Right renal pelvis (tissue), 4 donors: ENCODE measurements around the gene KRTAP21-3. TPM values are rescaled to one million over a fixed set of nuclear protein-coding genes. Genes with fewer than 3 reads are reported as not detected.

Experiments used
- DNase-seq, 4 donors: peaks; one replicate each; pipeline ENCODE4 v3.0.0-alpha.2; 2013; ENCODE audit warnings: low read depth in 4 of 4, low spot score in 3 of 4, missing footprints in 1 of 4
- polyA plus RNA-seq, 4 donors: library from polyadenylated mRNA; unstranded; fragments of 120-200 nt; gene quantifications; one replicate each; pipeline ENCODE4 v1.2.1, GENCODE V29; 2013; ENCODE audit not compliant: insufficient read length in 4 of 4

KRTAP21-3 gene
- polyA plus RNA-seq, 4 donors: not detected

DNA sequence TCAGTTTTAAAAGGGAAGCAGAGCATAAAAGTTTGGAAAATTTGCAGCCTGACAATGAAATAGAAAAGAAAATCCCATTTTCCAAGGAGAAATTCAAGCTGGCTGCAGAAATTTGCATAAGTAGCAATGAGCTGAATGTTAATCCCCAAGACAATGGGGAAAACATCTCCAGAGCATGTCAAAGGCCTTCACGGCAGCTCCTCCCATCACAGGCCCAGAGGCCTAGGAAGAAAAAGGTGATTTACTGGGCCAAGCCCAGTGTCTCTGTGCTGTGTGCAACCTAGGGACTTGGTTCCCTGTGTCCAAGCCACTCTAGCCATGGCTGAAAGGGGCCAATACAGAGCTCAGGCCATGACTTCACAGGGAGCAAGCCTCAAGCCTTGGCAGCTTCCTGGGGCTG is 49.8 kb downstream of the KRTAP21-3 start:
- no peak for DNase-seq

Other genes with a start within 250 kb of the KRTAP21-3 start
- not detected for gene KRTAP19-1, start 238.4 kb downstream of the KRTAP21-3 start, polyA plus RNA-seq
- not detected for gene KRTAP19-2, start 231.3 kb downstream of the KRTAP21-3 start, polyA plus RNA-seq
- not detected for gene KRTAP19-3, start 226.8 kb downstream of the KRTAP21-3 start, polyA plus RNA-seq
- gene KRTAP19-4, start 221.6 kb downstream of the KRTAP21-3 start, polyA plus RNA-seq: not detected
- gene KRTAP19-5, start 216.6 kb downstream of the KRTAP21-3 start, polyA plus RNA-seq: not detected
- gene KRTAP19-6, start 176.9 kb downstream of the KRTAP21-3 start, polyA plus RNA-seq: not detected
- gene KRTAP19-7, start 157.5 kb downstream of the KRTAP21-3 start, polyA plus RNA-seq: not detected
- not detected for gene KRTAP22-2, start 128.4 kb downstream of the KRTAP21-3 start, polyA plus RNA-seq
- gene KRTAP6-3, start 126.3 kb downstream of the KRTAP21-3 start, polyA plus RNA-seq: not detected
- not detected for gene KRTAP6-2, start 119.9 kb downstream of the KRTAP21-3 start, polyA plus RNA-seq
- not detected for gene KRTAP22-1, start 117.7 kb downstream of the KRTAP21-3 start, polyA plus RNA-seq
- not detected for gene KRTAP6-1, start 104.8 kb downstream of the KRTAP21-3 start, polyA plus RNA-seq
- not detected for gene KRTAP20-1, start 102.4 kb downstream of the KRTAP21-3 start, polyA plus RNA-seq
- gene KRTAP20-4, start 98.2 kb downstream of the KRTAP21-3 start, polyA plus RNA-seq: not detected
- not detected for gene KRTAP20-2, start 83.6 kb downstream of the KRTAP21-3 start, polyA plus RNA-seq
- not detected for gene KRTAP20-3, start 75.9 kb downstream of the KRTAP21-3 start, polyA plus RNA-seq
- gene KRTAP21-2, start 28.5 kb upstream of the KRTAP21-3 start, polyA plus RNA-seq: not detected
- gene KRTAP21-1, start 36.7 kb upstream of the KRTAP21-3 start, polyA plus RNA-seq: not detected
- gene KRTAP8-1, start 94.5 kb upstream of the KRTAP21-3 start, polyA plus RNA-seq: not detected
- gene KRTAP7-1, start 111.0 kb upstream of the KRTAP21-3 start, polyA plus RNA-seq: not detected
- not detected for gene KRTAP11-1, start 162.8 kb upstream of the KRTAP21-3 start, polyA plus RNA-seq